K562 (cell line): Measurements from ENCODE around the gene FYB2. TPM values are rescaled to one million over a fixed set of nuclear protein-coding genes. Genes with fewer than 3 reads are reported as not detected.

Experiments used
- ATAC-seq: fragments of 200-7000 bp; cut with Tn5 transposase; 3 replicates; pipeline ENCODE4 v1.9.1; 2020; ENCODE audit warnings: moderate library complexity
- BruUV-seq: library from RNA; stranded (reverse); fragments of 400-500 nt; replicated peaks from 2 replicates; lab custom pipeline; 2021; lab: Mats Ljungman, UMichigan
- CTCF ChIA-PET: fragments of 300-600 bp; formaldehyde crosslinking; extraction: SDS; loops from one replicate; lab custom pipeline; 2021; ENCODE audit warnings: low intra/inter-chr PET ratio; lab: Yijun Ruan, JAX
- POLR2A ChIA-PET: fragments of 300-600, 350-650 bp; sonication (Branson Sonifier 250); formaldehyde crosslinking; extraction: SDS; loops from one replicate; lab custom pipeline; 2021; ENCODE audit warnings: antibody characterized with exemption, inconsistent platforms; lab: Yijun Ruan, JAX
- DNase-seq, 4 experiments: peaks; one replicate each; pipeline versions ENCODE4 v3.0.0 to v3.0.0-alpha.2; 2011 to 2018; ENCODE audit warnings: low spot score in 3 of 4, mixed read lengths in 3 of 4; ENCODE audit errors: extremely low read depth in 1 of 4
- FAIRE-seq: peaks from 2 replicates; lab custom pipeline; 2011; peaks lifted over from hg19 to GRCh38; lab: Jason Lieb, UNC
- H2AFZ ChIP-seq: 2 replicates; pipeline ENCODE4 v1.6.0; 2011; ENCODE audit warnings: low read depth, low read length, control low read depth, inconsistent platforms
- H3K27ac ChIP-seq: fragments of 200-600 bp; 3 replicates; pipeline ENCODE4 v1.8.0; 2011; ENCODE audit warnings: low read depth, mild to moderate bottlenecking, control low read depth, inconsistent platforms, low read length, moderate library complexity, mixed read lengths; ENCODE audit errors: extremely low read depth
- H3K27me3 ChIP-seq, 2 experiments: fragments of 300-600 bp in 1 of 2; 2 replicates in 1 of 2; 3 replicates in 1 of 2; pipeline versions ENCODE4 v1.6.0 to v1.8.0; 2011; ENCODE audit warnings: inconsistent platforms in 2 of 2, low read length in 2 of 2, mild to moderate bottlenecking in 1 of 2, mixed read lengths in 1 of 2, moderate library complexity in 1 of 2; ENCODE audit not compliant: control insufficient read depth in 2 of 2, insufficient read depth in 2 of 2
- H3K36me3 ChIP-seq: fragments of 300-600 bp; 3 replicates; pipeline ENCODE4 v1.8.0; 2011; ENCODE audit warnings: mild to moderate bottlenecking, low read length, inconsistent platforms; ENCODE audit not compliant: control insufficient read depth, insufficient read depth
- H3K4me1 ChIP-seq, 2 experiments: fragments of 200-600 bp in 1 of 2; replicated peaks in 1 of 2; 2 replicates in 1 of 2; 3 replicates in 1 of 2; pipeline versions ENCODE4 v1.5.1 to v1.8.0; 2011; ENCODE audit warnings: inconsistent platforms in 2 of 2, low read length in 2 of 2, mild to moderate bottlenecking in 1 of 2, mixed read lengths in 1 of 2, moderate library complexity in 1 of 2; ENCODE audit not compliant: control insufficient read depth in 2 of 2, insufficient read depth in 2 of 2
- H3K4me2 ChIP-seq: 2 replicates; pipeline ENCODE4 v1.6.1; 2011; ENCODE audit warnings: low read length, control low read depth, inconsistent platforms, mixed read lengths; ENCODE audit not compliant: insufficient read depth
- H3K4me3 ChIP-seq: fragments of 200-600 bp; sonication (generic), shearing (Covaris generic); 2 replicates; pipeline ENCODE4 v1.5.1; 2016; ENCODE audit warnings: control low read depth, inconsistent platforms
- H3K79me2 ChIP-seq: fragments of 200-600 bp; 3 replicates; pipeline ENCODE4 v1.8.0; 2011; ENCODE audit warnings: low read length, inconsistent platforms; ENCODE audit not compliant: control insufficient read depth, insufficient read depth
- H3K9ac ChIP-seq, 2 experiments: 2 replicates each; pipeline versions ENCODE4 v1.6.0 to v1.6.1; 2011; ENCODE audit warnings: low read depth in 2 of 2, low read length in 2 of 2, control low read depth in 1 of 2, inconsistent platforms in 1 of 2, mild to moderate bottlenecking in 1 of 2, mixed read lengths in 1 of 2; ENCODE audit not compliant: insufficient read depth in 1 of 2
- H3K9me1 ChIP-seq: one replicate; pipeline ENCODE4 v1.6.0; 2011; ENCODE audit warnings: inconsistent platforms, mild to moderate bottlenecking, low read length, moderate library complexity; ENCODE audit not compliant: control insufficient read depth, insufficient read depth
- H3K9me3 ChIP-seq: replicated peaks from 2 replicates; pipeline ENCODE4 v1.5.1; 2011; ENCODE audit warnings: low read depth, low read length, inconsistent platforms; ENCODE audit not compliant: control insufficient read depth, insufficient read depth
- H4K20me1 ChIP-seq: replicated peaks from 2 replicates; pipeline ENCODE4 v1.6.1; 2011; ENCODE audit warnings: low read length, inconsistent platforms, mixed read lengths; ENCODE audit not compliant: control insufficient read depth, insufficient read depth
- ARID1B ChIP-seq: fragments of 450-650 bp; IDR thresholded peaks from 2 replicates; pipeline ENCODE4 v1.6.1; 2016; ENCODE audit warnings: antibody characterized with exemption, mild to moderate bottlenecking, inconsistent platforms
- MCM3 ChIP-seq: fragments of 450-650 bp; IDR thresholded peaks from 2 replicates; pipeline ENCODE4 v1.6.1; 2016
- SMAD3 ChIP-seq: fragments of 450-650 bp; formaldehyde crosslinking; conservative IDR thresholded peaks from 2 replicates; pipeline ENCODE4 v1.4.0; 2020; ENCODE audit warnings: mild to moderate bottlenecking
- TGIF2 ChIP-seq: sonication (generic); formaldehyde crosslinking; IDR thresholded peaks from 2 replicates; pipeline ENCODE4 v1.8.1; 2022; ENCODE audit warnings: mild to moderate bottlenecking, missing genetic modification reagents, moderate library complexity
- ZNF253 ChIP-seq: fragments of 250-450 bp; sonication (Bioruptor Pico); conservative IDR thresholded peaks from 2 replicates; pipeline ENCODE4 v1.6.1; 2021; ENCODE audit warnings: mild to moderate bottlenecking
- ZNF41 ChIP-seq: fragments of 250-450 bp; sonication (Bioruptor Pico); conservative IDR thresholded peaks from 2 replicates; pipeline ENCODE4 v1.4.0; 2020; ENCODE audit warnings: mild to moderate bottlenecking
- WGBS: fragments of 100-300 bp; shearing (Covaris generic); methylation state at CpG from one replicate; pipeline ENCODE4 v1.1.6; 2016; ENCODE audit warnings: low coverage, mixed read lengths; ENCODE audit not compliant: insufficient coverage; ENCODE audit errors: missing lambda C conversion rate; 5-methylcytosine and 5-hydroxymethylcytosine counted together
- in situ Hi-C: fragments of 300-500 bp; cut with MboI; formaldehyde crosslinking; loops from 4 replicates; pipeline ENCODE4 v1.15.0; 2018; ENCODE audit warnings: inconsistent platforms, mixed read lengths
- intact Hi-C: fragments of 100-400 bp; cut with micrococcal nuclease; formaldehyde crosslinking; loops from 2 replicates; pipeline ENCODE4 v1.14.2; 2022
- polyA plus RNA-seq, 8 experiments: library from polyadenylated mRNA; depleted of rRNA in 4 of 8; stranded (reverse) in 5 of 8; unstranded in 3 of 8; fragments of >200 nt; fragmentation: Nextera tagmentation in 2 of 8; fragmentation: Illumina TruSeq in 1 of 8; extraction: Ambion mirVana in 2 of 8; extraction: Trizol in 1 of 8; gene quantifications; 2 replicates each; pipeline versions ENCODE4 v1.2.1 to v1.2.3, GENCODE V29; 2011 to 2014; ENCODE audit warnings: inconsistent platforms in 1 of 8, missing spikeins in 1 of 8
- total RNA-seq, 7 experiments: library from RNA; depleted of rRNA in 6 of 7; stranded (reverse); fragments of >200 nt in 6 of 7; fragmentation: Illumina TruSeq in 2 of 7; extraction: Trizol in 2 of 7; gene quantifications; 2 replicates each; pipeline versions ENCODE4 v1.2.1 to v1.2.3, GENCODE V29; 2011 to 2021; ENCODE audit warnings: low replicate concordance in 1 of 7
- TF ChIP-seq, protein P1 (sequence below): sonication (generic); formaldehyde crosslinking; IDR thresholded peaks from 2 replicates; pipeline ENCODE4 v1.8.1; 2023; ENCODE audit warnings: mild to moderate bottlenecking, missing genetic modification reagents
- TF ChIP-seq, protein P2 (sequence below): fragments of 250-450 bp; sonication (Bioruptor Pico); IDR thresholded peaks from 2 replicates; pipeline ENCODE4 v1.5.1; 2021; ENCODE audit warnings: mild to moderate bottlenecking

The FYB2 gene
- total and polyA plus RNA-seq, 9 of the 15 experiments (the other 6 are each of a cell fraction or from before 2014, with no cell fraction given) = not detected

DNA sequence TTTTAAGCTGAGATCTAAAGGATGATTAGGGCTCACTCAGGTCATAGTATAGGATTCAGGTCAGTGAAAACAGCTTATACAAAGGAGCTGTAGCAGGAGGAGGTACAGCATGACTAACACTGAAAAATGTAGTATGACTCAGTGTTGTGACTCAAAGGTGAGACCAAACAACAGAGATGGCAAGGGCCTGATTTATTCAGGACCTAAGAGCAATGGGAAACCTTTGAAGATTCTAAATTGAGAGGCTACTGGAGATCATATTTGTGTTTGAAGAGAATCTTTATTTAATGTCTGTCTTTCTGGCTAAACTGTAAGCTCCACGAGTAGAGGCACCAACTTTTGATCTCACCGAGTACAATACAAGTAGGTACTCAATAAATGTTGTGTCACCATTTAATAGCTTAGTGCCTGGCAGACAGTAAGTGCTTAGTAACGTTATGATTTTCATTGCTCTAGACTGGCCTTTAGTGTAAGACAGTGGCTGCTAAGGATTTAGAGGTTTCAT lies 130.6 kb downstream of the FYB2 start:
- intact Hi-C loops = no loop called here
- CTCF ChIA-PET = no interaction called here
- 0% methylated on average over 3 of the region's 3 CpGs for WGBS
- H2AFZ ChIP-seq = no peak overlapping the region
- no peaks in the 10 kb centered on the region for H3K9me1 ChIP-seq
- no peaks in the 10 kb centered on the region for H4K20me1 ChIP-seq
- no peaks in the 10 kb centered on the region for H3K4me1 ChIP-seq
- no peak overlapping the region for H3K4me3 ChIP-seq
- no peaks in the 10 kb centered on the region for H3K9me3 ChIP-seq
- no peak overlapping the region for H3K9ac ChIP-seq
- DNase-seq (no peak), FAIRE-seq (no peak), ATAC-seq (no peak)
- BruUV-seq = no TSS peak
- POLR2A ChIA-PET = no interaction called here
- TF ChIP-seq, protein P1, sequence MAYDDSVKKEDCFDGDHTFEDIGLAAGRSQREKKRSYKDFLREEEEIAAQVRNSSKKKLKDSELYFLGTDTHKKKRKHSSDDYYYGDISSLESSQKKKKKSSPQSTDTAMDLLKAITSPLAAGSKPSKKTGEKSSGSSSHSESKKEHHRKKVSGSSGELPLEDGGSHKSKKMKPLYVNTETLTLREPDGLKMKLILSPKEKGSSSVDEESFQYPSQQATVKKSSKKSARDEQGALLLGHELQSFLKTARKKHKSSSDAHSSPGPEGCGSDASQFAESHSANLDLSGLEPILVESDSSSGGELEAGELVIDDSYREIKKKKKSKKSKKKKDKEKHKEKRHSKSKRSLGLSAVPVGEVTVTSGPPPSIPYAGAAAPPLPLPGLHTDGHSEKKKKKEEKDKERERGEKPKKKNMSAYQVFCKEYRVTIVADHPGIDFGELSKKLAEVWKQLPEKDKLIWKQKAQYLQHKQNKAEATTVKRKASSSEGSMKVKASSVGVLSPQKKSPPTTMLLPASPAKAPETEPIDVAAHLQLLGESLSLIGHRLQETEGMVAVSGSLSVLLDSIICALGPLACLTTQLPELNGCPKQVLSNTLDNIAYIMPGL (CRISPR knock-in tag) = no peak
- TF ChIP-seq TGIF2 (CRISPR knock-in tag) = no peak
- no peak for TF ChIP-seq MCM3
- no peak for TF ChIP-seq ZNF41 (CRISPR knock-in tag)
- no peak for TF ChIP-seq ZNF253 (CRISPR knock-in tag)
- no peak for TF ChIP-seq ARID1B
- no peak for TF ChIP-seq SMAD3 (CRISPR knock-in tag)
- TF ChIP-seq, protein P2, sequence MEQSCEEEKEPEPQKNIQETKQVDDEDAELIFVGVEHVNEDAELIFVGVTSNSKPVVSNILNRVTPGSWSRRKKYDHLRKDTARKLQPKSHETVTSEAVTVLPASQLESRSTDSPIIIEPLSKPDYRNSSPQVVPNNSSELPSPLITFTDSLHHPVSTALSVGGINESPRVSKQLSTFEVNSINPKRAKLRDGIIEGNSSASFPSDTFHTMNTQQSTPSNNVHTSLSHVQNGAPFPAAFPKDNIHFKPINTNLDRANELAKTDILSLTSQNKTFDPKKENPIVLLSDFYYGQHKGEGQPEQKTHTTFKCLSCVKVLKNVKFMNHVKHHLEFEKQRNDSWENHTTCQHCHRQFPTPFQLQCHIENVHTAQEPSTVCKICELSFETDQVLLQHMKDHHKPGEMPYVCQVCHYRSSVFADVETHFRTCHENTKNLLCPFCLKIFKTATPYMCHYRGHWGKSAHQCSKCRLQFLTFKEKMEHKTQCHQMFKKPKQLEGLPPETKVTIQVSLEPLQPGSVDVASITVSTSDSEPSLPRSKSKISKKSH (CRISPR knock-in tag) = no peak
- H3K79me2 ChIP-seq = no peaks in the 10 kb centered on the region
- H3K27ac ChIP-seq = no peak overlapping the region
- in situ Hi-C loops = no loop called here
- H3K4me2 ChIP-seq = no peak overlapping the region
- no peaks in the 10 kb centered on the region for H3K36me3 ChIP-seq
- no peaks in the 10 kb centered on the region for H3K27me3 ChIP-seq
